Activated T-cell treated with anti-CD3 and anti-CD28 coated beads, Interleukin-2, amount 50 U/mL, for 72 hours (primary cell): ENCODE data around the gene EFNB3. TPM values are rescaled to one million over a fixed set of nuclear protein-coding genes. Genes with fewer than 3 reads are reported as not detected.

Experiments used
- ATAC-seq, 2 donors: fragments of 150-1000 bp; cut with Tn5 transposase; replicated peaks in 1 of 2; 2 replicates each; pipeline ENCODE4 v1.10.0; 2021; ENCODE audit warnings: moderate library complexity in 2 of 2, mild to moderate bottlenecking in 1 of 2
- DNase-seq, 2 donors: peaks; one replicate each; pipeline ENCODE4 v3.0.0; 2021 to 2022; ENCODE audit warnings: mixed read lengths in 1 of 2
- H3K27ac Mint-ChIP-seq: one replicate; pipeline ENCODE4 v1.8.0; 2022; ENCODE audit warnings: mild to moderate bottlenecking, moderate library complexity, mixed read lengths
- H3K27me3 Mint-ChIP-seq: one replicate; pipeline ENCODE4 v1.8.0; 2022; ENCODE audit warnings: low read depth, mixed read lengths
- H3K36me3 Mint-ChIP-seq, 2 donors: one replicate each; pipeline ENCODE4 v1.8.0; 2022; ENCODE audit warnings: mixed read lengths in 2 of 2, mild to moderate bottlenecking in 1 of 2; ENCODE audit not compliant: insufficient read depth in 2 of 2
- H3K4me1 Mint-ChIP-seq: one replicate; pipeline ENCODE4 v1.8.0; 2022; ENCODE audit warnings: low read depth, mixed read lengths
- H3K4me3 Mint-ChIP-seq, 2 donors: one replicate each; pipeline ENCODE4 v1.8.0; 2022; ENCODE audit warnings: mild to moderate bottlenecking in 2 of 2, mixed read lengths in 2 of 2, moderate library complexity in 2 of 2
- H3K9me3 Mint-ChIP-seq, 2 donors: one replicate each; pipeline ENCODE4 v1.8.0; 2022; ENCODE audit warnings: mixed read lengths in 2 of 2
- total RNA-seq, 2 donors: library from RNA; stranded (reverse); gene quantifications; one replicate each; pipeline ENCODE4 v1.2.3, GENCODE V29; 2022

EFNB3 gene
- total RNA-seq, 2 donors from 2014 or later, result not detected

DNA sequence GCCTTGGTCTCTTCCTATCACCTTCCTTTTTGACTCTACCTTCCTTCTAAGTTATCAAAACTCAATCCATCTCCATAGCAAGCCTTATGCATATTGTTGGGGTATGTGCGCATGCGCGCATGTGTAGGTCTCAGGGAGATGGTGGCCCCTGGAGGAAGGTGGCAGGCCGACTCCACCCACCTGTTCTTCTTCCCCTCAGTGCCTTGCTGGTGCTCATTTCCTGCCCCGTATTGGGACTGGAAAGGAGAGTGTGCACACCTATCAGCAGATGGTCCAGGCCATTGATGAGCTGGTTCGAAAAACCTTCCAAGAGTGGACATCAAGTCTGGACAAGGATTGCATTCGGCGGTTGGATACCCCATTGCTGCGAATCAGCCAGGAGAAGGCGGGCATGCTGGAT, 37.7 kb downstream of the EFNB3 start:
- Mint-ChIP-seq H3K27ac (no peak overlapping the region), H3K4me1 (no peaks in the 10 kb centered on the region), H3K4me3 (no peak overlapping the region), H3K9me3 (no peaks in the 10 kb centered on the region), H3K27me3 (peaks cover 18% of the 10 kb centered on the region), H3K36me3 (no peaks in the 10 kb centered on the region)
- ATAC-seq (no peak), DNase-seq (no peak)

- no peaks in the 10 kb centered on the region for H3K9me3 Mint-ChIP-seq
- H3K4me3 Mint-ChIP-seq, result no peak overlapping the region
- no peak for ATAC-seq
- H3K4me1 Mint-ChIP-seq, result no peaks in the 10 kb centered on the region
- no peak for DNase-seq
- peaks cover 15% of the 10 kb centered on the region for H3K27me3 Mint-ChIP-seq
- no peak overlapping the region for H3K27ac Mint-ChIP-seq
- H3K36me3 Mint-ChIP-seq, result no peaks in the 10 kb centered on the region
Observed at GRCh38 chr17:7744416-7744815, 39.4 kb downstream of the EFNB3 start.

GRCh38 chr17:7745748-7746470, 40.9 kb downstream of the EFNB3 start:
- no peak for ATAC-seq

DNA sequence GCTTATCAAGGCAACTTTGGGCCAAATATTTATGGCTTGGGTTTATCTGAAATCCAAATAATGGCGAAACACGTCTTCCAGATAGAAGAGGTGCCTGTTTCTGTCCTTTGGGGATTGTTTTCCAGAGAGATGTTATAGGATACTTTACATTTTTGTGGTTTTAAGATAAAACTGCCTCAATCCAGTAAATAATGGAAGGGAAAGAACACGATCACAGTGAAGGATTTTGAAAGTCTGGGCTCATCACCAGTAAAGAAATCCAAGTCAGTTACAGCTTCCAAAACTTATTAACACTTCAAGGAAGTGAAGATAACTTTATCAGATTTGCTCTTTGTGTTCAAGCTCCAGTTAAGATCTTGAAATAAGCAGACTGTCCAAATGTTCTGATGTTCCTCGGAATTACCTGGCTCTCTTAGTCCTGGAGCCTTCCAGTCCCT, 42.7 kb downstream of the EFNB3 start:
- DNase-seq (no peak), ATAC-seq (no peak)
- no peaks in the 10 kb centered on the region for H3K36me3 Mint-ChIP-seq
- H3K9me3 Mint-ChIP-seq, result no peaks in the 10 kb centered on the region
- no peaks in the 10 kb centered on the region for H3K27me3 Mint-ChIP-seq
- H3K27ac Mint-ChIP-seq, result no peak overlapping the region
- no peaks in the 10 kb centered on the region for H3K4me1 Mint-ChIP-seq
- no peak overlapping the region for H3K4me3 Mint-ChIP-seq

More at GRCh38 chr17:7745748-7746470, 40.9 kb downstream of the EFNB3 start:
- no peak for DNase-seq
- Mint-ChIP-seq H3K9me3 (no peaks in the 10 kb centered on the region), H3K27ac (no peak overlapping the region), H3K36me3 (no peaks in the 10 kb centered on the region), H3K4me1 (no peaks in the 10 kb centered on the region), H3K4me3 (no peak overlapping the region), H3K27me3 (peaks cover 2% of the 10 kb centered on the region)

- Mint-ChIP-seq H3K4me1 (no peaks in the 10 kb centered on the region), H3K27ac (no peak overlapping the region), H3K9me3 (no peaks in the 10 kb centered on the region), H3K36me3 (no peaks in the 10 kb centered on the region), H3K27me3 (no peaks in the 10 kb centered on the region), H3K4me3 (no peak overlapping the region)
- DNase-seq, result no peak
- ATAC-seq, result no peak
Observed at GRCh38 chr17:7748076-7748775, 43.2 kb downstream of the EFNB3 start.

- DNase-seq (no peak), ATAC-seq (no peak)
- H3K36me3 Mint-ChIP-seq, result no peaks in the 10 kb centered on the region
- no peaks in the 10 kb centered on the region for H3K9me3 Mint-ChIP-seq
- H3K4me3 Mint-ChIP-seq, result no peak overlapping the region
- no peaks in the 10 kb centered on the region for H3K4me1 Mint-ChIP-seq
- H3K27me3 Mint-ChIP-seq, result no peaks in the 10 kb centered on the region
- H3K27ac Mint-ChIP-seq, result no peak overlapping the region
Observed at GRCh38 chr17:7750321-7750821, 45.4 kb downstream of the EFNB3 start.

DNA sequence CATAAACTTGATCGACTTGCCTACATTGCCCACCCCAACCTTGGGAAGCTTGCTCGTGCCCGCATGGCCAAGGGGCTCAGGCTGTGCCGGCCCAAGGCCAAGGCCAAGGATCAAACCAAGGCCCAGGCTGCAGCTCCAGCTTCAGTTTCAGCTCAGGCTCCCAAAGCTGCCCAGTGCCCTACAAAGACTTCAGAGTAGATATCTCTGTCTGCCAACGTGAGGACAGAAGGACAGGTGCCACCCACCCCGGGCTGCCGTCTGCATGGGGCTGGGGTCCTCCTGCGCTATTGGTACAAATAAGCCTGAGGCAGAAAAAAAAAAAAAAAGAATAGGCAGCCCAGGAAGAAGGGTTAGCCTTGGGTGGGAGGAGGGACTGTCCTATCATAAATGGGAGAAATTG, 49.7 kb downstream of the EFNB3 start:
- H3K4me1 Mint-ChIP-seq, result no peaks in the 10 kb centered on the region
- no peaks in the 10 kb centered on the region for H3K9me3 Mint-ChIP-seq
- ATAC-seq (no peak), DNase-seq (no peak)
- no peaks in the 10 kb centered on the region for H3K27me3 Mint-ChIP-seq
- H3K36me3 Mint-ChIP-seq, result no peaks in the 10 kb centered on the region
- H3K4me3 Mint-ChIP-seq, result no peak overlapping the region
- no peak overlapping the region for H3K27ac Mint-ChIP-seq

- ATAC-seq, result no peak
- H3K27me3 Mint-ChIP-seq, result no peaks in the 10 kb centered on the region
- no peaks in the 10 kb centered on the region for H3K9me3 Mint-ChIP-seq
- H3K4me3 Mint-ChIP-seq, result no peak overlapping the region
- no peaks in the 10 kb centered on the region for H3K36me3 Mint-ChIP-seq
- no peak for DNase-seq
- no peak overlapping the region for H3K27ac Mint-ChIP-seq
- no peaks in the 10 kb centered on the region for H3K4me1 Mint-ChIP-seq
Observed at GRCh38 chr17:7755095-7755890, 50.3 kb downstream of the EFNB3 start.

- DNase-seq (no peak), ATAC-seq (no peak)
- Mint-ChIP-seq H3K9me3 (no peaks in the 10 kb centered on the region), H3K36me3 (no peaks in the 10 kb centered on the region), H3K27me3 (no peaks in the 10 kb centered on the region), H3K4me1 (no peaks in the 10 kb centered on the region), H3K27ac (no peak overlapping the region), H3K4me3 (no peak overlapping the region)
Observed at GRCh38 chr17:7756968-7757367, 52.0 kb downstream of the EFNB3 start.

Other genes with a start within 250 kb of the EFNB3 start
- gene ZBTB4, start 225.6 kb upstream of the EFNB3 start, total RNA-seq, result 10 to 100 TPM; 28.5 to 29.0 TPM
- gene SLC35G6, start 223.8 kb upstream of the EFNB3 start, total RNA-seq, result under 1 TPM in 1 of 2 donors, not detected in 1; 0.25 TPM
- gene POLR2A, start 220.8 kb upstream of the EFNB3 start, total RNA-seq, result 100 to 1,000 TPM; 211 to 249 TPM
- 10 to 100 TPM; 23.2 to 25.5 TPM for gene TNFSF12, start 156.1 kb upstream of the EFNB3 start, total RNA-seq
- 1 to 10 TPM; 4.3 to 7.8 TPM for gene TNFSF13, start 146.5 kb upstream of the EFNB3 start, total RNA-seq
- gene SENP3, start 143.3 kb upstream of the EFNB3 start, total RNA-seq, result 10 to 100 TPM; 41.8 to 55.3 TPM
- gene CD68, start 125.6 kb upstream of the EFNB3 start, total RNA-seq, result 10 to 100 TPM; 10.3 to 28.1 TPM
- 10 to 100 TPM; 44.0 to 51.9 TPM for gene MPDU1, start 121.3 kb upstream of the EFNB3 start, total RNA-seq
- gene SOX15, start 115.1 kb upstream of the EFNB3 start, total RNA-seq, result under 1 TPM; 0.34 to 0.86 TPM
- gene FXR2, start 90.3 kb upstream of the EFNB3 start, total RNA-seq, result 10 to 100 TPM; 52.5 to 53.3 TPM
- gene SAT2, start 77.4 kb upstream of the EFNB3 start, total RNA-seq, result 10 to 100 TPM; 47.6 to 48.9 TPM
- gene SHBG, start 75.1 kb upstream of the EFNB3 start, total RNA-seq, result under 1 TPM in 1 of 2 donors, not detected in 1; 0.63 TPM
- under 1 TPM in 1 of 2 donors, not detected in 1; 0.30 TPM for gene ATP1B2, start 54.3 kb upstream of the EFNB3 start, total RNA-seq
- 100 to 1,000 TPM; 183 to 189 TPM for gene TP53, start 17.7 kb upstream of the EFNB3 start, total RNA-seq
- 10 to 100 TPM; 19.0 to 26.7 TPM for gene WRAP53, start 16.7 kb upstream of the EFNB3 start, total RNA-seq
- under 1 TPM; 0.05 to 0.07 TPM for gene DNAH2, start 12.5 kb downstream of the EFNB3 start, total RNA-seq
- 10 to 100 TPM; 73.7 to 83.5 TPM for gene KDM6B, start 129.0 kb downstream of the EFNB3 start, total RNA-seq
- 1 to 10 TPM; 5.2 to 5.3 TPM for gene TMEM88, start 149.9 kb downstream of the EFNB3 start, total RNA-seq
- gene NAA38, start 152.4 kb downstream of the EFNB3 start, total RNA-seq, result 10 to 100 TPM; 42.7 to 43.5 TPM
- 10 to 100 TPM in 1 of 2 donors, 1 to 10 TPM in 1; 6.7 to 10.2 TPM for gene CYB5D1, start 152.8 kb downstream of the EFNB3 start, total RNA-seq
- 100 to 1,000 TPM; 133 to 140 TPM for gene CHD3, start 183.6 kb downstream of the EFNB3 start, total RNA-seq
- gene RNF227, start 211.1 kb downstream of the EFNB3 start, total RNA-seq, result 1 to 10 TPM; 2.5 to 3.7 TPM
- 10 to 100 TPM; 10.2 to 10.3 TPM for gene KCNAB3, start 224.7 kb downstream of the EFNB3 start, total RNA-seq
- 100 to 1,000 TPM; 139 to 150 TPM for gene TRAPPC1, start 226.7 kb downstream of the EFNB3 start, total RNA-seq
- gene CNTROB, start 227.0 kb downstream of the EFNB3 start, total RNA-seq, result 10 to 100 TPM; 61.0 to 62.6 TPM